Activated naive CD4-positive, alpha-beta T cell treated with anti-CD3 and anti-CD28 coated beads, Interleukin-2, amount 50 U/mL, for 24 hours (primary cell): ENCODE data around the gene TOM1L2.
"Not testable (repeated sequence)": the region's sequence is repeated elsewhere in the genome, so short reads cannot be mapped to it uniquely, and the experiment has no call there.

Source experiments
- H3K27ac Mint-ChIP-seq: one replicate; pipeline ENCODE4 v1.8.0; 2021; ENCODE audit warnings: mild to moderate bottlenecking, mixed read lengths
- H3K27me3 Mint-ChIP-seq: one replicate; pipeline ENCODE4 v1.8.0; 2021; ENCODE audit warnings: mixed read lengths
- H3K36me3 Mint-ChIP-seq: one replicate; pipeline ENCODE4 v1.8.0; 2021; ENCODE audit warnings: mixed read lengths
- H3K4me1 Mint-ChIP-seq: one replicate; pipeline ENCODE4 v1.8.0; 2021; ENCODE audit warnings: mixed read lengths
- H3K4me3 Mint-ChIP-seq: one replicate; pipeline ENCODE4 v1.8.0; 2021; ENCODE audit warnings: mild to moderate bottlenecking, mixed read lengths
- H3K9me3 Mint-ChIP-seq: one replicate; pipeline ENCODE4 v1.8.0; 2021; ENCODE audit warnings: mixed read lengths

Gene TOM1L2

DNA sequence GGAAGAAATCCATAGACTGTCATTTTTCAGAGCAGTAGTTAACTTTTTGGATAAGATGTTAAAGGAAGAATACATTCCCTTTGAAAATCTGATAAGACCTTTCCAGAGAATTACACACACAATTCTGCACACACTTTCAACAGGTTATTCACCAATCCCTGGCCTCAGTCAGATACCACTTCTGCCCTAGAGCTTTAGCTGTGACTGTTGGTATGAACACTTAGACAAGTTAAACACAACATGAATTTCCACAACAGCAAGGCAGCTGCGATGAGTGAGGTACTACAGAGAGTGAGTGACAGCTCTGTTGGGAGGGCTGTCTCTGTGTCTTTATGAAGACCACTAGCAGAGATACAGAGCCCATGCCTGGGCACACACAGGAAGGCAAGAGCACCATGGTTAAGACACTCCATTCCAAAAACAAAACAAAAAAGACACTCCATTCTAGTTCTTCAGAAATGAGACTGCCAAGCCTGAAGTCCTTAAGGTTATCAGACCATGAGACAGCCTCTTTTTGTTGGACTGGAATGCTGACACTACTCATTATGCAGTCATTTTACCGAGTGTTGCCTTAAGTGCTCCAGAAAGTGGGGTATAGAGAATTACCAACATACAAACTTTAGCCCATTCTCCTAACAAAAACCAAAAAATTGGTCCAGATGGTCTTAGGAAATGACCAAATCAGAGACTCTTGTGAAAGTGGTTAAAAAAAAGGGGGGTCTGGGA lies 42.4 kb downstream of the TOM1L2 start:
- Mint-ChIP-seq H3K27me3 (no peaks in the 10 kb centered on the region), H3K4me3 (no peak overlapping the region), H3K4me1 (peaks cover 53% of the 10 kb centered on the region), H3K9me3 (no peaks in the 10 kb centered on the region), H3K27ac (no peak overlapping the region), H3K36me3 (peaks cover 2% of the 10 kb centered on the region)

- Mint-ChIP-seq H3K27me3 (no peaks in the 10 kb centered on the region), H3K9me3 (no peaks in the 10 kb centered on the region), H3K4me3 (no peak overlapping the region), H3K27ac (no peak overlapping the region), H3K4me1 (peaks cover 44% of the 10 kb centered on the region), H3K36me3 (peaks cover 2% of the 10 kb centered on the region)
Measured at GRCh38 chr17:17928398-17929287, 43.6 kb downstream of the TOM1L2 start.

- Mint-ChIP-seq H3K9me3 (no peaks in the 10 kb centered on the region), H3K4me3 (no peak overlapping the region), H3K27ac (no peak overlapping the region), H3K36me3 (peaks cover 2% of the 10 kb centered on the region), H3K4me1 (peaks cover 49% of the 10 kb centered on the region), H3K27me3 (no peaks in the 10 kb centered on the region)
Measured at GRCh38 chr17:17926840-17927449, 45.3 kb downstream of the TOM1L2 start.

- Mint-ChIP-seq H3K4me1 (peaks cover 50% of the 10 kb centered on the region), H3K36me3 (peaks cover 2% of the 10 kb centered on the region), H3K4me3 (no peak overlapping the region), H3K27ac (no peak overlapping the region), H3K27me3 (no peaks in the 10 kb centered on the region), H3K9me3 (no peaks in the 10 kb centered on the region)
Measured at GRCh38 chr17:17926036-17926435, 46.2 kb downstream of the TOM1L2 start.

DNA sequence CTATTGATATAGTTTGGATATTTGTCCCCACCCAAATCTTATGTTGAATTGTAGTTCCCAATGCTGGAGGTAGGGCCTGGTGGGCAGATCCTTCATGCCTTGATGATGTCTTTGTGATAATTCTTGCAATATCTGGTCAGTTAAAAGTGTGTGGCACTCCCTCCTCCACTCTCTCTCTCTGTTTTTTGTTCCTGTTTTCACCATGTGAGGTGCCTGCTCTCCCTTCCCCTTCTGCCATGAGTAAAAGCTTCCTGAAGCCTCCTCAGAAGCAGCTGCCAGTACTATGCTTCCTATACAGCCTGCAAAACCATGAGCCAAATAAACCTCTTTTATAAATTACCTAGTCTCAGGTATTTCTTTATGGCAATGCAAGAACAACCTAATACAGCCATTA lies 47.3 kb downstream of the TOM1L2 start:
- peak overlapping the region; percentile 14 for H3K27ac Mint-ChIP-seq
- H3K36me3 Mint-ChIP-seq, result peaks cover 2% of the 10 kb centered on the region
- no peaks in the 10 kb centered on the region for H3K9me3 Mint-ChIP-seq
- H3K27me3 Mint-ChIP-seq, result no peaks in the 10 kb centered on the region
- peaks cover 48% of the 10 kb centered on the region for H3K4me1 Mint-ChIP-seq
- H3K4me3 Mint-ChIP-seq, result no peak overlapping the region

DNA sequence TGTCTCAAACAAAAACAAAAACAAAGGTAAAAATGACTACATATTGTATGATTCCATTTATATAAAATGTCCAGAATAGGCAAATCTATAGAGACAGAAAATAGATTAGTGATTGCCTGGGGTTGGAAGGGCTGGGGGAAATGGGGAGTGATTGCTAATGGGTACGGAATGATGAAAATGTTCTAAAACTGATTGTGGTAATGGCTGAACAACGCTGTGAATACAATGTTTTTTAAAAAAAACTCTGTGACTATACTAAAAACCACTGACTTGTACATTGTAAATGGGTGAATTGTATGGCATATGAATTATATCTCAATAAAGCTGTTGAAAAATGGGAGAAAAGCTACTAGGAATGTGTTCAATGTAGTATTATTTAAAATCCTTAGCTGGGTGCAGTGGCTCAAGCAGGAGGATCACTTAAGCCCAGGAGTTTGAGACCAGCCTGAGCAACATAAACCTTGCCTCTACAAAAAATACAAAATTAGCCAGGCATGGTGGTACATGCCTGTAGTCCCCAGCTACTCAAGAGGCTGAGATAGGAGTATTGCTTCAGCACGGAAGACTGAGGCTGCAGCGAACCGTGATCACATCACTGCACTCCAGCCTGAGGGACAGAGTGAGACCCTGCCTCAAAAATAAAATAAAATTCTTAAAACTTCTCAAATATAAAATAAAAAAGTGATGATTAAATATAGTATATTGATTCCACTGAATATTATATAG lies 47.9 kb downstream of the TOM1L2 start:
- H3K4me1 Mint-ChIP-seq, result peaks cover 46% of the 10 kb centered on the region
- no peaks in the 10 kb centered on the region for H3K9me3 Mint-ChIP-seq
- no peak overlapping the region for H3K27ac Mint-ChIP-seq
- H3K36me3 Mint-ChIP-seq, result peaks cover 2% of the 10 kb centered on the region
- no peak overlapping the region for H3K4me3 Mint-ChIP-seq
- no peaks in the 10 kb centered on the region for H3K27me3 Mint-ChIP-seq

- Mint-ChIP-seq H3K9me3 (no peaks in the 10 kb centered on the region), H3K27me3 (no peaks in the 10 kb centered on the region), H3K36me3 (peaks cover 2% of the 10 kb centered on the region), H3K4me1 (peaks cover 37% of the 10 kb centered on the region), H3K4me3 (no peak overlapping the region), H3K27ac (peak overlapping the region; percentile 47)
Measured at GRCh38 chr17:17922070-17922614, 50.1 kb downstream of the TOM1L2 start.

- Mint-ChIP-seq H3K4me1 (peaks cover 30% of the 10 kb centered on the region), H3K9me3 (no peaks in the 10 kb centered on the region), H3K27ac (peak overlapping the region; percentile 47), H3K27me3 (no peaks in the 10 kb centered on the region), H3K36me3 (peaks cover 2% of the 10 kb centered on the region), H3K4me3 (no peak overlapping the region)
Measured at GRCh38 chr17:17921192-17922069, 50.8 kb downstream of the TOM1L2 start.

GRCh38 chr17:17919169-17920107 lies 52.8 kb downstream of the TOM1L2 start:
- Mint-ChIP-seq H3K36me3 (no peaks in the 10 kb centered on the region), H3K4me3 (no peak overlapping the region), H3K4me1 (peaks cover 23% of the 10 kb centered on the region), H3K27me3 (no peaks in the 10 kb centered on the region), H3K9me3 (no peaks in the 10 kb centered on the region), H3K27ac (no peak overlapping the region)

DNA sequence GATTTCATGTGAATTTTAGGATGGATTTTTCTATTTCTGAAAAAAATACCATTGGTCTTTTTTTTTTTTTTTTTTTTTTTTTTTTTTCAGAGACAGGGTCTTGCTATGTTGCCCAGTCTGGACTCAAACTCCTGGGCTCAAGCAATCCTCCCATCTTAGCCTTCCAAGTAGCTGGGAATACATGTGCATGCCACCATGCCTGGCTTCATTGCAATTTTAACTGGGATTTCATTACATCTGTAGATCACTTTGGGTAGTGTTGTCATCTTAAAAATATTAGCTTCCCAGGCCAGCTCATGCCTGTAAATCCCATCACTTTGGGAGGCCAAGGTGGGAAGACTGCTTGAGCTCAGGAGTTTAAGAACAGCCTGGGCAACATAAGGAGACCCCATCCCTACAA lies 54.8 kb downstream of the TOM1L2 start:
- H3K4me1 Mint-ChIP-seq, result peaks cover 26% of the 10 kb centered on the region
- H3K4me3 Mint-ChIP-seq, result no peak overlapping the region
- H3K9me3 Mint-ChIP-seq, result no peaks in the 10 kb centered on the region
- H3K27ac Mint-ChIP-seq, result no peak overlapping the region
- no peaks in the 10 kb centered on the region for H3K27me3 Mint-ChIP-seq
- no peaks in the 10 kb centered on the region for H3K36me3 Mint-ChIP-seq

DNA sequence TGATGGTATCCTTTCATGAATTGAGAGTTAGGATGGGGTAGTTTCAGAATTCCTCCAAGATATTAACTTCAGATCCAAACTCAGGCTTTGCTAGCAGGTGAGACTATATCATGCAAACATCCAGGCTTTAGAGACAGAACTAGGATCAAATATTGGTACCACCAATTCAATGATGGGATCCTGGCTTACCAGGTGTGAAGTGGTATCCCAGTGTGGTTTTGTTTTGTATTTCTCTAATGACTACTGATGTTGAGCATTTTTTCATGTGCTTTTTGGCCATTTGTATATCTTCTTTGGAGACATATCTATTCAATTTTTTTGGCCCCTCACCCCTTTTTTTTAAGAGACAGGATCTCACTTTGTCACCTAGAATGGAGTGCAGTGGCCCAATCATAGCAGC lies 57.0 kb downstream of the TOM1L2 start:
- Mint-ChIP-seq H3K9me3 (no peaks in the 10 kb centered on the region), H3K27me3 (no peaks in the 10 kb centered on the region), H3K4me3 (no peak overlapping the region), H3K4me1 (peaks cover 12% of the 10 kb centered on the region), H3K36me3 (peaks cover 2% of the 10 kb centered on the region), H3K27ac (no peak overlapping the region)

GRCh38 chr17:17913695-17914332 lies 58.4 kb downstream of the TOM1L2 start:
- H3K9me3 Mint-ChIP-seq, result no peaks in the 10 kb centered on the region
- H3K27me3 Mint-ChIP-seq, result no peaks in the 10 kb centered on the region
- H3K4me3 Mint-ChIP-seq, result no peak overlapping the region
- no peak overlapping the region for H3K27ac Mint-ChIP-seq
- H3K36me3 Mint-ChIP-seq, result peaks cover 2% of the 10 kb centered on the region
- H3K4me1 Mint-ChIP-seq, result peaks cover 9% of the 10 kb centered on the region

- not testable (repeated sequence) for H3K9me3 Mint-ChIP-seq, H3K27me3 Mint-ChIP-seq, H3K36me3 Mint-ChIP-seq, H3K4me1 Mint-ChIP-seq, H3K27ac Mint-ChIP-seq, H3K4me3 Mint-ChIP-seq
Measured at GRCh38 chr17:17912336-17912735, 59.9 kb downstream of the TOM1L2 start.
